ENCODE measurements around the gene CARNS1. TPM values are rescaled to one million over a fixed set of nuclear protein-coding genes. Genes with fewer than 3 reads are reported as not detected.

CARNS1 gene
- total and polyA plus RNA-seq, 9 of the 15 experiments (the other 6 are each of a cell fraction or from before 2014, with no cell fraction given) = 0.01 to 0.18 (median 0.06) TPM; not detected in 3

DNA sequence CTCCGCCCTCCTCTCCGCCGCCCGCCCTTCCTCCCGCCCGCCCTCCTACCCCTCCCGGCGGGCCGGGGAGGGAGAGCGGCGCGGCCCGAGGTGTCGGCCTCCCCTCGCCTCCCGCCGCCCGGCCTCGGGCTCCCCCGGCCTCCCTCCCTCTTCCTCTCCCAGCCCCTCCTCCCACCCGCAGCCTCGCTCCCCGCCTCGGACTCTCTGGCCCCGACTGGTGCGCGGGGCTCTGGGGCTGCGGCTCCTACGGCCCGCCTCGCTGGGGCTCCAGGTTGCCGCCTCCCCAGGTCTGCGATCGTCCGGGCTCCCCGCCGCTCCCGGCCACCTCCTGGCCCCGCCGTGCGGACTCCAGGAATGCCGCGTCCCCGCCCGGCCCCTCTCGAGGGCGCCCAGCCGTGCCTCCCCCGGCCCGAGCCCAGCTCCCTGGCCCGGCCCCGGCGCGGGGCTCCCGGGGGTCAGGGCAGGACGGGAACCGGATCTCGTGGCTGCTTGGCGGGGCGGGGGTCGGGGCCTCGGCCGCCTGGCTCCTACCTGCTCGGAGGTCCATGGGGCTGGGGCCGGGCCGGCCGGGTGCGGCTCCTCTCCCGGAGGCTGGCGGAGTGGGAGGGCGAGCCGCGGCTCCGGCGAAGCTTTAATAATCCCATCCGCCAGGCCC is 42.4 kb upstream of the CARNS1 start, which contains the start of gene CLCF1 (continued):
- no peak for TF ChIP-seq HLTF (IDR thresholded peaks at IDR 0.05)
- TF ChIP-seq ZNF133 (CRISPR knock-in tag; IDR thresholded peaks at IDR 0.05) = no peak
- TF ChIP-seq CHD4 (IDR thresholded peaks at IDR 0.05; ENCODE audit: insufficient read depth, insufficient replicate concordance, low read depth, low read length, poor library complexity, severe bottlenecking) = no peak
- no peak for TF ChIP-seq ZNF311 (CRISPR knock-in tag; IDR thresholded peaks at IDR 0.05)
- TF ChIP-seq HNRNPL (IDR thresholded peaks at IDR 0.05; ENCODE audit: low read depth, low read length) = no peak
- TF ChIP-seq ZBTB11 (CRISPR knock-in tag; IDR thresholded peaks at IDR 0.05) = peak in 1 of 3 experiments; percentile 21; a peak in 2 of 6 replicates
- peak; percentile 39; the same call in 1 of the 2 replicates for TF ChIP-seq ARID4B (CRISPR knock-in tag; IDR thresholded peaks at IDR 0.05)
- no peak for TF ChIP-seq KLF1 (tag; IDR thresholded peaks at IDR 0.05)
- TF ChIP-seq MYC (IDR thresholded peaks at IDR 0.05; ENCODE audit: low read depth, low read length) = no peak
- TF ChIP-seq MYC (CRISPR knock-in tag; IDR thresholded peaks at IDR 0.05; ENCODE audit: borderline replicate concordance, low read depth) = no peak
- TF ChIP-seq ZC3H11A (IDR thresholded peaks at IDR 0.05; ENCODE audit: low read depth, low read length) = no peak
- TF ChIP-seq, protein P1, sequence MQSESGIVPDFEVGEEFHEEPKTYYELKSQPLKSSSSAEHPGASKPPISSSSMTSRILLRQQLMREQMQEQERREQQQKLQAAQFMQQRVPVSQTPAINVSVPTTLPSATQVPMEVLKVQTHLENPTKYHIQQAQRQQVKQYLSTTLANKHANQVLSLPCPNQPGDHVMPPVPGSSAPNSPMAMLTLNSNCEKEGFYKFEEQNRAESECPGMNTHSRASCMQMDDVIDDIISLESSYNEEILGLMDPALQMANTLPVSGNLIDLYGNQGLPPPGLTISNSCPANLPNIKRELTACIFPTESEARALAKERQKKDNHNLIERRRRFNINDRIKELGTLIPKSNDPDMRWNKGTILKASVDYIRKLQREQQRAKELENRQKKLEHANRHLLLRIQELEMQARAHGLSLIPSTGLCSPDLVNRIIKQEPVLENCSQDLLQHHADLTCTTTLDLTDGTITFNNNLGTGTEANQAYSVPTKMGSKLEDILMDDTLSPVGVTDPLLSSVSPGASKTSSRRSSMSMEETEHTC (IDR thresholded peaks at IDR 0.05) = no peak
- TF ChIP-seq ZNF274 (IDR thresholded peaks at IDR 0.05; ENCODE audit: borderline replicate concordance, low read depth, low read length) = no peak
- TF ChIP-seq NKRF (IDR thresholded peaks at IDR 0.05; ENCODE audit: borderline replicate concordance) = no peak
- TF ChIP-seq NRF1 (conservative IDR thresholded peaks at IDR 0.05 in 1 of 2, IDR thresholded peaks at IDR 0.05 in 1 of 2) = peak in 1 of 2 experiments; percentile 24; a peak in 2 of 4 replicates
- no peak for TF ChIP-seq ZNF165 (CRISPR knock-in tag; IDR thresholded peaks at IDR 0.05; ENCODE audit: borderline replicate concordance)

Data from K562 (cell line).